NCI-H69 (cell line): ENCODE measurements around the gene INPP5K.
"Not testable (repeated sequence)": the region's sequence is repeated elsewhere in the genome, so short reads cannot be mapped to it uniquely, and the experiment has no call there.

Source experiments
- DNase-seq: peaks from one replicate; lab custom pipeline; 2025; lab: John Stamatoyannopoulos, UW

The INPP5K gene

GRCh38 chr17:1546292-1546922, 30.0 kb upstream of the INPP5K start:
- no peak for DNase-seq

- no peak for DNase-seq
Measured at GRCh38 chr17:1545618-1546017, 29.2 kb upstream of the INPP5K start.

DNA sequence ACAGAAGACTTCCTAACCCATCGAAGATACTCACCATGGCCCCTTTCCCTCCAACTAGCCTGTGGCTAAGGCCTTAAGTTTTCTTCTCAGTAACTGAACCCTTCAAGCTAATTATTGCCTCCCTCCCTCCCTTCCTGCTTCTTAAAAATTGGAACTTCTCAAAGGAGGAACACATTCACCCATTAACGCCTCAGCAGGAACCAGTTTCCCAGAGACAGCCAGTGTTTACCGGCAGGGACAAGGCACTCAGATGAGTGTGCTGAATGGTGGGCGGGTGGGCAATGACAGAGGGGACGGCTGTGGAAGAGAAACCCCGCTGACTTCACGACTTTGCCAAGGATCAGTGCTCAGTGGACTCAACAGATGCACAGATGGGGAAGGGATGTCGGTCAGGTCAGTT, 25.9 kb upstream of the INPP5K start:
- no peak for DNase-seq

DNA sequence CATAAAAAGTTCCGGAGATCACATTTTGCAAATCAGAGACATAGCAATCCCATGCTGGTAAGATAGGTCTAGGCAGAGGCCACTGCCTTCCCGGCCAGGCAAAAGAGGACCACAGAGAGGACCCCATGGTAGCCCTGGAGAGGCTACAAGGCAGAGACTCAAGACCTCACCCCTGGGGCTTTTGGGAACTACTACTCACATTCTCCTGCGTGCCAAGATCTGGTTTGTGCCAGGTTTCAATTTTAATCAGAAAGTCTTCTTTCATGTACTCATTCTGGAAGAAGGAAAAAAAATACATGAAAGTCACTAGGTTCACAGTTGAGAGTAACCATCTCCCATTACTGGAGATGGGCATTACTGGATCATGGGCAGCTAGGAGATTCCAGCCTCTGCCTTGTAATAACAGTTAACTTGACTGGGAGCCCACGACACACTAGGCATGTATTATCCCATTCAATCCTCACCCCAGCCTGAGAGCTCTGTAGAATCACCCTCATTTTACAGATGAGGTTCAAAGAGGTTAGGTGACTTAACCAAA, 25.0 kb upstream of the INPP5K start:
- no peak for DNase-seq

- no peak for DNase-seq
Measured at GRCh38 chr17:1539811-1540210, 23.4 kb upstream of the INPP5K start.

DNA sequence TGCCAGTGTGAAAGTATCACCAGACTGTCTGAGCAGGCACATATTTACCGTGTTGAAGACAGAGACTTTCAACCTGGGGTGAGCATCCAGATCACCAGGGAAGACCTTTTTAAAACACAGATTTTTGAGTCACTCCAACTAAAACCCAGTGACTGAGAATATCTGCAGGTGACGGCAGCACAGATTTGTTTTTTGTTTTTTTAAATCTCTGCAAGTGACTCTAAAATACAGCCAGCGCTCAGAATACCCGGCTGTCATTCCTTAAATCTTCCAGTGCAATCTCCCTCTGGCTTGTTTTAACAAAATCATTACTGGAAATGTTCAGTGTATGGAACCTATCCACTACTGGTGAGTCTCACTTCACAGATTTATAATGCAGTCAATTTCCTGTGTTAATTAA, 19.3 kb upstream of the INPP5K start:
- no peak for DNase-seq

DNA sequence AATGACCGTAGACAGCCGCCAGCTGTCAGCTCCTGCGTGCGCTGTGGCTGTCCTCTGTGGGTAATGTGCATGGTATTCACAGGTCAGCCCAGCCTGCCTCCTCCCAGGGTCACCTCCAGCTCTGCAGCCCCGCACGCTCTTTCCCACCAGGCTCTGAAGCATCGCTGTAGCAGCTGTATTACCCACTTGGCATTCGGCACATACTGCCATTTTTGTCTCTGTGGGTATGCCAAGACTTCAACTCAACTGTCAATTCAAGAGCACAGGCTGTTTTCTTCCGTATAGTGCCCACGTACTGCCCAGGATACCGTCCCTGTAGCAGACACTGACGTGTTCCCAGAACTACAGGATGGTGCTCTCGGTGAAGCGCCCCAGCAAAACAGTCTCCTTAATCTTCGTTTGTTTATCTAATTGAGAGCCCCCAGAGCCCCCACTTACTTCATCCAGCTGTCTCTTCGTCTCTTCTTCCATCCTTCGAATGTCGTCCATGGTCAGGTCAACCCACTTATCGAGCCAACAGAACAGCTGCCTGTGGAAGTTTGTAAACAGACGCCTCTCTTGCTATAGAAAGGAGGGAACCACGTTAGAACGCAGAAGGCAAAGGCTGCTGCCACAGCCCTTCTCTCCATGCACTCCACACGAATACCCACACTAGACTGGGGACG, 17.4 kb upstream of the INPP5K start:
- no peak for DNase-seq

DNA sequence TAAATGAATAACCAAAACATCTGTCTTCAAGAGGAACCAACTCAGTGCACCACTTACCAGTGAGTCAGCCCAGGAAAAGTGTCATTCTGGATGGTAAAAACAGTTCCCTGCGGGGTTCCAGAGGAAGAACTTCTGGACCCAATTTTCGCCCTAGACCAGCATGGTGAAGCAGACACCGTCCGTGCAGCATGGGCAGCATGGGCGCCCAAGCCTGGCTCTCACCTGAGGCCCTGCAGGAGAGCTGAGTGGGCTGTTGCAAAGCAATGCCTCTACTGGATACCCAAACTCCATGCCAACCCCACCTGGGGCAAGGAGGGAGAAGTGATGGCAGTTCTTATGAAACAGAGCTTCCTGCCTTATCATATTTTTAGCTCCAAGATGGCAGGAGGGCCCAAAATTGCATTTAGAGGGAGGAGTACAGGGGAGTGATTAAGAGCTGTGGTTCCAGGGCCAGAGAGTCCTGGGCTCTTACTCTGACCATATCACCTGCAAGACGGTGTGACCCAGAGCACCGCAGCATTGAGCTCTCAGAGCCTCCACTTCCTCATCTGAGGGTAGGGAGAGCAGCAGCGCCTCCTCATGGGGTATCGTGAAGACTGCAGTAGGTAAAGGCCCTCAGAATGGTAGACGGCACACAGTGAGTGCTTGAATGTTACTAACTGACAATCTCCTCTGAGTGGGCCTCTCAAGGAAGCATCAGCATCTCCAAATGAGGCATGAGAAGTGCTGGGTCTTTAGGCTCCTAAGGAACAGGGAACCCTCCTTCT, 16.6 kb upstream of the INPP5K start:
- DNase-seq, result peak; percentile 26

DNA sequence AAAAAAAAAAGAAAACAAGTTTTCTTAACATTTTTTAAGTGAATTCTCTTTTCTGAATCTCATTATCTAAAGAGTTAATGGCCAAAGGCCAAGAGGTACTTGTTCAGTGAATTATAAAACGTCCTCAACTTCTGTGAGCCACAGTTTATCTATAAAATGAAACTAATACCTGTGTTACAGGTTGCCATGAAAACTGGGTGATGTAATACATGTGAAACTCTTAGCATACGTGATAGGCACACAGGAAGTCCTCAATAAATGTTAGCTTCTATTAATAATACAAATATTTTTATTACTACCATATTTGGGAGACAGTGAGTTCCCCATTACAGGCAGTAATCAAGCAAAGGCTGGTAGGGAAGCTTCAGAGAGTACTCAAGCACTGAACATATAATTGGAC, 13.5 kb upstream of the INPP5K start:
- no peak for DNase-seq

GRCh38 chr17:1526876-1527275, 10.5 kb upstream of the INPP5K start:
- DNase-seq, result not testable (repeated sequence)

- DNase-seq, result no peak
Measured at GRCh38 chr17:1522626-1523025, 6.2 kb upstream of the INPP5K start.

DNA sequence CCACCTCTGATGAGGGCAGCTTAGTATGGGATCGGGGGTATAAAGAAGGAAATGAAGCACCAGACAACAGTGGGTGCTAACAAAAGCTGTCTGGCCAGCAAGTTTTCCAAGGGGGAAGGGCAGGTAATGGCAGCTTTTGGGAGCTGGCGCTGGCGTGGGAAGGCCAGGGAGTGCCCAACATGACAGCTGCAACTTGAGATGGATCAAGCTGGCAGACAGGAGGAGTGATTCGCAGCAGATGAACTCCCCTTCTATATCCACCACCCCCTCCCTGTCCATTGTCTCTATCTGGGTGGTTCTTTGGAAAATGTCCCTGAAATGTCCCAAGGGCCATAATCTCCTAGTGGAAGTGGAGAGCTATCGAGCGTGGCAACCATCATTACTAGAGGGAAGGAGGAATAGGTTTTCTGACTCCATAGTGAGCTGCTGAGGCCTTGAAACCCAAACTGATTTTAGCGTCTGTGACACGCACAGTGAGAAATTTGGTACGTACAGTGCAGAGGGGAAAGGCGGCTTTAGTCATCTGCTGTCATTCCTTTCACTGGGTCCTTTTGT, 4.8 kb upstream of the INPP5K start:
- DNase-seq, result no peak

- DNase-seq, result no peak
Measured at GRCh38 chr17:1519678-1520077, 3.3 kb upstream of the INPP5K start.

DNA sequence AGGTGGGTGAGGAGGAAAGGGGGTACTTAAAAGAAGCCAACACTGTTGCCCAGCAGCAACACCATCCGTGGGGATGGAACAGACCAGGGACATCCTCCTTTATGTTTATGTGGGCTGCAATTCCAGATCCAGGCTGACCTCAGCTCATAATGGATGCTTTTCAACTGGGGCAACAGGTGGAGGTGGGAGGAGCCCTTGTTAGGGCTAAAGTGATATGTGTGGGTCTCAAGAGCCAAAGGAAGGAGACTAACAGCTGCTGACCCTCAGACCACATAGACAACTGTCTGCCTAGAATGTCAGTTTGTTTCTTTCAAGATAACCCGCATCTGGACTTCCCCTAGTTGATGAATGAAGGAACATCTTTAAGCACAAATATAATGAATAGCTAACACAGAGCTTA, 2.0 kb upstream of the INPP5K start:
- no peak for DNase-seq

DNA sequence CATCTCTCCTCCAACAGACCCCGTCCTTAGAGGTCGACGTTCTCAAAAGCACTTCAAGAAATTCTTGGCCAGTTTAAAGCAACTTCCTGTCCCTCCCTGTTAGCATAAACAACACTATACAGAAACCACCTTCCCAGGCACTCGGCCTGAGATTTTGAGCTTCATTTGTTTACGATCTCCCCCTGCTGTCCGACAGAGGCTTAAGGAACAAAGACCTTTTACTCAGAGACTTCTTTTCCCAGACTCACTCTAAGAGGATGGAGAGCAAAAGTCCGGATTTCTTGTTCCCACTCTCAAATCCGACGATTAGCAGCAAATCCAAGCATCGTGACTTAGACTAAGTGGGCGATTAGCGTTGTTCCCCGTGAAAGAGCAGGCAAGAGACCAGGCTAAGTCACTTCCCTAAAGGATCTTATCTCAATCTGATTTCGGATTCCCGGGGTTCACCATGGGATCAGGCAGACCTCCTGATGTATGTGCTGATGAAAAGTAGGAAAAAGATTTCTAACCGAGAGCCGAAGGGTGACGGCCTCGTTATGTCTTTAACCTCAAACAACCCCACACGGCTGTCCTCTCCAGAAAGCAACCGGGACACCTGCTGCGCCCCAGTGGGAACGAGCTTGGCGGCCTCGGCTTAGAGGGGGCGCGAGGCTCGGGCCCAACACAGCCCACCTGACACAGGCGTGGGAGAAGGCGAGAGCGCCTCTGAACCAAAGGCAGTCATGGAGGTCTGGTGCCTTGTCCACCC, 598 bp downstream of the INPP5K start:
- peak; percentile 59 for DNase-seq

DNA sequence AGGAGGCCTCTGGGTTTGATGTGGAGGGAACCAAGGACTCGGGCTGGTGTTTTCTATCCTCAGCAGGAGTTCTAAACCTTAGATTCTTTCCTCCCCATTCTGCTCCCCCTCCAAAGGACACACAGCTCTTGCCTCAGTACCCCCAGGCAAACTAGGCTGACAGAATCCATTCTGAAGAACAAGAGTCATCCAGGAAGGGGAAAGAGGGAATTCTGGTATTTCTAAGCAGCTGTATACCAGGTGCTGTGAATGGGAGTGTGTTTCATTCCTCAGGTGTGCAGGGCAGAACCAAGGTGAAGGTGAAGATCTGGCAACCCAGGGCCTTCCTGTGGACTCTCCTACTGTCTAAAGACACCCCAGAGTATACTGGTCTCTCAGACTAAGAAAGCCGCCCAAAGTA, 4.1 kb downstream of the INPP5K start:
- DNase-seq, result no peak

- no peak for DNase-seq
Measured at GRCh38 chr17:1511756-1512321, 4.6 kb downstream of the INPP5K start.

- DNase-seq, result no peak
Measured at GRCh38 chr17:1511290-1511689, 5.1 kb downstream of the INPP5K start.

GRCh38 chr17:1509290-1509881, 7.0 kb downstream of the INPP5K start:
- no peak for DNase-seq

- DNase-seq, result not testable (repeated sequence)
Measured at GRCh38 chr17:1508709-1509108, 7.7 kb downstream of the INPP5K start.

DNA sequence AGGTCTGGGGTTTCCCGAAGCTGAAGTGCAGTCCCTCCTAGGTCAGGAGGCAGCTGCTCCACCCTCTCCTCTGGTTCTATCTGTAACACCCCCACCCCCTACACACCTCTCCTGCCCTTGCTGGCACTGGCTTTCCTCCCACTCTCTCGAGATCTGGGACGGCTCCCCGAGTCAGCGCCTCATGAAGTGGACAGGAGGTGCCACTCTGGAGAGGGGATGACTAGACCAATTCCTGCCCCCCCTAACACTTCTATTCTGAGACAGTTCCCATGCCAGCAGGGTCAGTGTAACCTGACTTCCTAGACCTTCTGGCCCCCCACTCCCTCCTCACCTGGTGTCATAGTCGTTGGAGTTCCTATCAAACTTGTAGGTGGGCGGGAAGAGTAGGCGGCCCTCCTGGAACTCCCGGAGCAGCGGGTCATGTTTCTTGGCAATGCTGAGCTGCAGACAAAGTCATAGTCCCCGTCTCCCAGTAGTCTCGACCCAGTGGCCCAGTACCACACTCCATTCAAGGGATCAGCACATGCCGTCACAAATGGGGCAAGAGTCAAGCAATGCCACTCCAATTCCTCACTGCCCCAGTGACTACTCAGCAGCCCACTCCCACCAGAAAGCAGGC, 9.7 kb downstream of the INPP5K start:
- no peak for DNase-seq
